Activated CD8-positive, alpha-beta memory T cell treated with anti-CD3 and anti-CD28 coated beads for 1 hour (primary cell): ENCODE measurements around the gene CACFD1.

ENCODE experiments used
- DNase-seq, 2 donors: peaks; one replicate each; pipeline ENCODE4 v3.0.0-alpha.2; 2020; ENCODE audit warnings: low read depth in 1 of 2; ENCODE audit errors: extremely low read depth in 1 of 2

CACFD1 gene

GRCh38 chr9:133463864-133464615 is 4.3 kb downstream of the CACFD1 start:
- no peak for DNase-seq

GRCh38 chr9:133464638-133465037 is 4.9 kb downstream of the CACFD1 start:
- no peak for DNase-seq

- DNase-seq, result no peak
Measured at GRCh38 chr9:133465984-133466383, 6.2 kb downstream of the CACFD1 start.

- DNase-seq, result no peak
Measured at GRCh38 chr9:133467101-133467500, 7.3 kb downstream of the CACFD1 start.

- DNase-seq, result no peak
Measured at GRCh38 chr9:133468374-133468773, 8.6 kb downstream of the CACFD1 start.

GRCh38 chr9:133468777-133469421 is 9.1 kb downstream of the CACFD1 start:
- no peak for DNase-seq

GRCh38 chr9:133470427-133470924 is 10.7 kb downstream of the CACFD1 start:
- no peak for DNase-seq

- no peak for DNase-seq
Measured at GRCh38 chr9:133470988-133471387, 11.2 kb downstream of the CACFD1 start.

- DNase-seq, result no peak
Measured at GRCh38 chr9:133471551-133472276, 11.9 kb downstream of the CACFD1 start.

GRCh38 chr9:133472277-133472645 is 12.5 kb downstream of the CACFD1 start:
- no peak for DNase-seq

GRCh38 chr9:133472753-133473378 is 13.1 kb downstream of the CACFD1 start:
- DNase-seq, result no peak

GRCh38 chr9:133473743-133474142 is 14.0 kb downstream of the CACFD1 start:
- no peak for DNase-seq

- no peak for DNase-seq
Measured at GRCh38 chr9:133474215-133474614, 14.4 kb downstream of the CACFD1 start.

- no peak for DNase-seq
Measured at GRCh38 chr9:133474853-133475252, 15.1 kb downstream of the CACFD1 start.

GRCh38 chr9:133475292-133476012 is 15.7 kb downstream of the CACFD1 start:
- no peak for DNase-seq

- DNase-seq, result no peak
Measured at GRCh38 chr9:133476036-133476931, 16.5 kb downstream of the CACFD1 start.

GRCh38 chr9:133476941-133477340 is 17.2 kb downstream of the CACFD1 start:
- DNase-seq, result no peak

GRCh38 chr9:133477461-133477860 is 17.7 kb downstream of the CACFD1 start:
- DNase-seq, result no peak

GRCh38 chr9:133477992-133478850 is 18.4 kb downstream of the CACFD1 start:
- DNase-seq, result no peak
